Posterior cingulate gyrus (tissue), 11 donors: ENCODE results near the gene CCS.
"Not testable (repeated sequence)": the region's sequence is repeated elsewhere in the genome, so short reads cannot be mapped to it uniquely, and the experiment has no call there.

Experiments used
- DNase-seq, 10 donors: peaks; one replicate each; pipeline versions ENCODE4 v3.0.0 to v3.0.0-alpha.2; 2020 to 2021; ENCODE audit warnings: mixed read lengths in 3 of 10
- intact Hi-C: fragments of 100-400 bp; cut with DNase I; formaldehyde crosslinking; loops from one replicate; pipeline ENCODE4 v1.15.1; 2023

Gene CCS

DNA sequence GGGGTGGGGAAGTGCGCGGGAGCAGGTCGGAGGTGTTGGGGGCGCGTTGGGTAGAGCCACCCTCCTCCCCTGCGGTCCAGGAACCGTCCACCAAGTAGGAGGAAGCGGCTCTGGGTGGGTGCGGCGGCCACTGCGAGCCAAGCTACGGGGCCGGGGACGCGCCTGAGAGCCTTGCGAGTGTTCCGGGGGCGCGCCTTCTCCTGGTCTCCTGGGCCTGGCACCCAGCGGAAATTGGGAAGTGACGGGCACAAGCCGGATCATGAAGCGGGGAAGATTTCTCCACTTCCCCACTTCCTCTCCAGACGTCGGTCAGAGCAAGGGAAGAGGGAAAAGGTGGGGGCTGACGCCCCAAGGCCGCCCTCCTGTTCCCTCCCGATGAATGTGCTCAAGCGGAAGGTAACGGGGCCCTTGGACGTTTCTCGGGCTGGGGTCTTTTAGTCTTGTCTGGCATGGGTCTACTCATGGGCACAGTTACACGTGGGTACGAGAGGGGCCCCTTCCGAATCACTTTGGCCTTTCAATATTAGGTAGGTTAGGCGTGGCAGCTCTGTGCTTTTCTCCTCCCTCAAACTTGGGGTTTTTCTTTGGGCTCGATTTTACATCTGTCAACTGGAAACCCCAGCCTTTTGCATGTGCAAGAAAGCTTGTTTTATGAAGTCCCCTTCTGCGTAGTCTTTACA lies 24.3 kb downstream of the CCS start:
- peak in 6 of 10 donors; percentile 29 to 88 (median 50) for DNase-seq
- intact Hi-C loops: loop anchor here (2.0 kb wide), 1 partner anchor 24 kb away; the partner anchor contains the start of genes CCDC87 and CCS

- no peak for DNase-seq
- intact Hi-C loops: no loop called here
Measured at GRCh38 chr11:66619080-66619554, 26.1 kb downstream of the CCS start.

DNA sequence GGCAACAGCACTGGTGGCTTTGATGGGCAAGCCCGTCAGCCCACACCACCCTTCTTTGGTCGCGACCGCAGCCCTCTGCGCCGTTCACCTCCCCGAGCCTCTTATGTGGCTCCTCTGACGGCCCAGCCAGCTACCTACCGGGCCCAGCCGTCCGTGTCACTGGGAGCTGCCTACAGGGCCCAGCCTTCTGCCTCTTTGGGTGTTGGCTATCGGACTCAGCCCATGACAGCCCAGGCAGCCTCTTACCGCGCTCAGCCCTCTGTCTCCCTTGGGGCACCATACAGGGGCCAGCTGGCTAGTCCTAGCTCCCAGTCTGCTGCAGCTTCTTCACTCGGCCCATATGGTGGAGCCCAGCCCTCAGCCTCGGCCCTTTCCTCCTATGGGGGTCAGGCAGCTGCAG lies 31.5 kb downstream of the CCS start:
- intact Hi-C loops: no loop called here

DNA sequence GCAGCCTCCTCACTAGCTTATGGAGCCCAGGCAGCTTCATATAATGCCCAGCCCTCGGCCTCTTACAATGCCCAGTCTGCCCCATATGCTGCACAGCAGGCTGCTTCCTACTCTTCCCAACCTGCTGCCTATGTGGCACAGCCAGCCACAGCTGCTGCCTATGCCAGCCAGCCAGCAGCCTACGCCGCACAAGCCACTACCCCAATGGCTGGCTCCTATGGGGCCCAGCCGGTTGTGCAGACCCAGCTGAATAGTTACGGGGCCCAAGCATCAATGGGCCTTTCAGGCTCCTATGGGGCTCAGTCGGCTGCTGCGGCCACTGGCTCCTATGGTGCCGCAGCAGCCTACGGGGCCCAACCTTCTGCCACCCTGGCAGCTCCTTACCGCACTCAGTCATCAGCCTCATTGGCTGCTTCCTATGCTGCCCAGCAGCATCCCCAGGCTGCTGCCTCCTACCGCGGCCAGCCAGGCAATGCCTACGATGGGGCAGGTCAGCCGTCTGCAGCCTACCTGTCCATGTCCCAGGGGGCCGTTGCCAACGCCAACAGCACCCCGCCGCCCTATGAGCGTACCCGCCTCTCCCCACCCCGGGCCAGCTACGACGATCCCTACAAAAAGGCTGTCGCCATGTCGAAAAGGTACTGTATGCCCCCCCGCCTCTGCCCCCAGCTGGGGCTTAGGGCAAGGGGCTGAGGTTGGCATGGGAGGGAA lies 32.2 kb downstream of the CCS start:
- peak in 2 of 10 donors; percentile 60 to 79 for DNase-seq
- intact Hi-C loops: no loop called here

More for the DNA sequence above, 31.5 kb downstream of the CCS start:
- DNase-seq: peak in 1 of 10 donors; percentile 42

DNA sequence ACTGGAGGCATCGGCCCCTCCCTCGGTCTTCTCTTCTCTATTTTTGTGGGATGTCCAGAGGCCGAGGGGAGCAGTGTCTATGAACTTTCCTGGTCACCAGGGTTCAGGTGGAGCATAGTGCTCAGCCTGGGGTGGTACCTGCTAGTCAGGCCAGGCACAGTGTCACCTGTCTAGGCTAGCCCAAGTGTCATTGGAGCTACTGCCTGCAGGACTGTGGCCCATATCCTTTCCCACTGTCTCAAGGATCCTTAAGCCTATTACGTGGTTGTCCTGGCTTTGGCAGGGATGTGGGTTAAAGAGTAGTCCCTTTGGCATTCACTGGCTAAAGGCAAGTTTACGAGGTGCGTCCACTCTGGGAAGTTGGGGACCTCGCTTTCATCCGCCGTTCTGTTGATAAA lies 32.8 kb downstream of the CCS start:
- intact Hi-C loops: no loop called here
- DNase-seq: no peak

GRCh38 chr11:66626382-66626781 lies 33.4 kb downstream of the CCS start:
- DNase-seq: peak in 1 of 10 donors; percentile 59
- intact Hi-C loops: no loop called here

DNA sequence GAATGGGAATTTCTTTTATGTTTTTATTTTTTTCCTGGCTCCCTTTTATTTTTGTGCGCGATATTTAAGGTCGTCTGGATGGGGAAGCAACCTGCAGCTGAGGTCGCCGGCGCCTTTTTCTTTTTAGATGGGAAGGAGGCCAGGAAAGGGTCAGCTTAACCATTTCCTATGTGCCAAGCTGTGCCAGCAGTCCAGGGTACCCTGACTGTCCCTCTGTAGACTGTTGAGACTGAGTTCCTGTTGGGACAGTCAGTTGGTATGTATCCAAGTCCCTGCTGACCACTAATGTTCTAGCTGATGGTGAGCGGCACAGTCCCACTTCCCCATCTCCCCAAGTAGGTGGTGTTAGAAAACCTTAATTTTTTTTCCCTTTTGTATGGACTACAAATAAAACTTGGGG lies 33.9 kb downstream of the CCS start:
- peak in 1 of 10 donors; percentile 32 for DNase-seq
- intact Hi-C loops: no loop called here

GRCh38 chr11:66628061-66628603 lies 35.1 kb downstream of the CCS start:
- DNase-seq: no peak
- intact Hi-C loops: no loop called here

DNA sequence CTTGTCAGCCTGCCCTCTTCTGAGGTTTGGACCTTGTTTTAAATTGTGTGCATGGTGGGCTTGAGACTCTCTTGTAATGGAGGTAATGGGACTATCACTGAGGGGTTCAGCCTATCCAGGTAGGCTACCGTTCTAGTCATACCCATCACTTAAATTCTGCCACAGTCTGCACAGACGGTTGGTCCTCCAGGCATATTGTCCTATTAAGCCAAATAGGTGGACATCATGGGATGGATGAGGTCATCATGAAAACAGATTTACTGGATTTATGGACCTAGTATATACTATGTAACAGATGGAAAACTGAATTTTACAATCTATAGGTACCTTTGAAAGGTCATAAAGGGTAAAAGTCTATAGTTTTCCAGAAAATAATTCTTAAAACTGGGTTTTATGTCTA lies 36.4 kb downstream of the CCS start:
- intact Hi-C loops: no loop called here

DNA sequence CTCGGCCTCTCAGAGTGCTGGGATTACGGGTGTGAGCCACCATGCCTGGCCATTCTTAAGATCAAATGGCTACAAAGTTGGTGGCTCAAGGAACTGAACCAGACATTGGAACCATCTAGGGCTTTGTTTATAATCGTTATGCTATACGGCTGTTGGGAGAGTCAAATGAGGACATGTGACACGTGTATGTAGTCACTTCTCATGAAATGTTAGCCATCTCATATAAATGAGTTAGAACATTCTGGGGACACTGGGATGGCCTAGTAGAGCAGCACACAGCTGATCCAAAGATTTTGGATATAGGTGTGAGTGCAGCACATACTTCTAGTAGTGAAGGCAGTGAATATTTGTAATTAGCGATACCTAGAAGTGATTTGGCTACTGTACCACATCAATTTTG lies 38.9 kb downstream of the CCS start:
- intact Hi-C loops: no loop called here
- DNase-seq: no peak

More for the DNA sequence above, 36.4 kb downstream of the CCS start:
- DNase-seq: no peak

DNA sequence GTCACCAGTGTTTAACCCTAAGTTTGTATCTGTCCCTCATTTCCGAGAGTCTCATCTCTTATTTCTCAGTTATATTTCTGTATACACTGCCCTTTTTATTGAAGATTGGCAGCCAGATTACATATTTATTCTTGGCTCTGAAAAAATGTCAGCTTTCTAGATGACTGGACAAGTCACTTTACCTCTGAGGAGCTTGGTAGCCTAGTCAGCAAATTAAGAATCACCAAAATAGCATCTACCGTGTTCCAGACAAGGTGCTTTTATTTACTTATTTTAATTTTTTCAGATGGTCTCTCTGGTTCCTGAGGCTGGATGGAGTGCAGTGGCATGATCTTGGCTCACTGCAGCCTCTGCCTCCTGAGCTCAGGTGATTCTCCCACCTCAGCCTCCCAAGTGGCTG lies 40.0 kb downstream of the CCS start:
- DNase-seq: no peak

DNA sequence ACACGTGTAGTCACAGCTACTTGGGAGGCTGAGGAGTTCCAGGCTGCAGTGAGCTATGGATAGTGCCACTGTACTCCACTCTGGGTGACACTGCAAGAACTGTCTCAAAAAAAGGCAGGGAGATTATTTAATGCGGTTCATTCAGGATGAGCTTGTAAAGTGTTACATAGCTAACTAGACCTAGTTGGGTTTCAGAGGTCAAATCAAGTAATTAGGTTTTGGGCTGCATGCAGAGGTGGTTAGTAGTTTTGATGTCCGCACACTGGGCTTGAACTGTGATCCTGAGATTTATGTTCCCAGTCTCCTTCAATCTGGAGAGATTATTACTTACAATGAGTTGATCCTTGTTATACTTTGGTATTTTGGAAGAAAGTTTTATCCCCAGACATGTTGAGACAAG lies 43.4 kb downstream of the CCS start:
- intact Hi-C loops: no loop called here
- no peak for DNase-seq

More for the DNA sequence above, 40.0 kb downstream of the CCS start:
- intact Hi-C loops: no loop called here

GRCh38 chr11:66637557-66638176 lies 44.7 kb downstream of the CCS start:
- no peak for DNase-seq
- intact Hi-C loops: loop anchor here (1.0 to 2.0 kb wide), 3 partner anchors 21 to 45 kb away; partner anchors contain the start of genes CCDC87, CCS, RBM14 and RBM4B

DNA sequence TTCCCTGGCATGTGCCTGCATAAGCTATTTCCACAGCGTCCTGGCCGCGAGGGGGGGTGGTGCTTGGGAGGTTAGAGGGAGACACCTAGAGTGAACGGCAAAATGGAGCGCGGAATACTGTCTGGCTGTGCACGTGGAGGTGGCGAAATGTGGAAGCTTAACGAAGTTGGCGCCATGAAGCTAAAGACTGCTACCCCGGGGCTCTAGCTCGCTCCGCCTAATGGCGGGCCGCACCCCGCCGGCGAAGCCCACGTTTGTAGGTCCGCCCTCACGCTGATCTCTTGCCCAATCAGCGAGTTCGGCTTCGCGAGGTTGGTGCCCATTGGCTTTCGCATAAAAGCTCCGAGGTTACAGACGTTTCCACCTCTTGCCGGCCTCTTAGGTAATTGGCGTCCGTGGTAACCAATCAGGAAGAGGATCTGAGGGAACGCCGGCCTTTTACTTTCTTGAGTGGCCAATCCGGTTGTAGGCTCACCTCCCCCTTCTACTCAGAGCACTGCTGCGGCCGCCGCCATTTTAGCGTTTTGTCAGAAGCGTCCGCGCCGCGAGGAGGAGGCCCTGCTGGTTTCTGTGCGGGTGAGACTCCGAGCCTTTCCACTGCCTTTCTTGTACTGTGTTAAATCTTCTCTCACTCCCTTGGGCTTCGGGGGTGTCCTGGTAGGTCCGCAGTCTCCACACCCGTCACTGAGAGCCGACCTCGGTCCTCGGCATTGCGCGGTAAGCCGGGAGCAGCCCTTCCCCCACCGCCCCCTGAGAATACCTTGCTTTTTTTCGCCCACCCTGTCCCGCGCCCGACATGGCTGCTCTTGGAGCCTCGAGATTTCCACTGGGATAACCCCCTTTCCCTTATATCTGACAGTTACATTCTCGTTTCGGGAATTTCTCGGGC lies 45.4 kb downstream of the CCS start, which contains the start of gene RBM4:
RBM4 (plus strand) TSS at position 527 of the 889 bp plus-strand sequence. CDS start 1,009 bp downstream, outside the sequence.
- intact Hi-C loops: loop anchor here (1.0 to 2.0 kb wide), 3 partner anchors 22 to 46 kb away; partner anchors contain the start of genes CCDC87, CCS, RBM14 and RBM4B
- DNase-seq: peak; percentile 97 to 100 (median 99)

DNA sequence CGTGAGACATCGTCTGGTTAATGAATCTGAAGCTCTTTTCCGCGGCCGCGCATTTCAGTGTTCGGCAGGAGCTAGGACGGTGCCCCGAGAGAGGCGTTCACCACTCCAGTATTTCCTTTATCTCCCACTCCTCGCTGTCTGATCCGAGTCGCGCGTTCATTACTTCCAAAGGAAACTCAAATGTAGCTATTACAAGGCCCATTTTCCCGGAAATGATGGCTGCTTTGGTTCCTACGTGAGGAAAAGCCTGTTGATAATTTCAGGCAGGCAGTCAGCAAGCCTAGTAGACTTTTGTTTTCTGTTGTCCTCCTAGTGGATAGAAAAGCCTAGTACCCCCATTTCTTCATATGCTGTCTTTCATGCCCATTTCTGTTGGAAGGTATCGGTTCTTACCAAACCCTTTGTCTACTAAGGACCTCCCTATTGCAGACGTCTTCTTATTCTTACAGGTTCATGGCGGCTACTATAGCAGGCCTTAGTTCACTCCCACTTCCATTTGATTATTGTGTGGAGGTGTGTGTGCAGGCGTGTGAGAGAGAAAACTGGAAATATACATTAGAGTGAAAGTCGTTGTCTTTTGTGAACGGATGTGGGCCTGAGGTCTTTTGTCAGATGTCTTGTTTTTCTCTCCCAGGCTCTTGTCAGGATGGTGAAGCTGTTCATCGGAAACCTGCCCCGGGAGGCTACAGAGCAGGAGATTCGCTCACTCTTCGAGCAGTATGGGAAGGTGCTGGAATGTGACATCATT lies 46.3 kb downstream of the CCS start:
- peak in 2 of 10 donors; percentile 36 to 58 for DNase-seq
- intact Hi-C loops: loop anchor here (2.0 kb wide), 1 partner anchor 46 kb away; the partner anchor contains the start of genes CCDC87 and CCS

DNA sequence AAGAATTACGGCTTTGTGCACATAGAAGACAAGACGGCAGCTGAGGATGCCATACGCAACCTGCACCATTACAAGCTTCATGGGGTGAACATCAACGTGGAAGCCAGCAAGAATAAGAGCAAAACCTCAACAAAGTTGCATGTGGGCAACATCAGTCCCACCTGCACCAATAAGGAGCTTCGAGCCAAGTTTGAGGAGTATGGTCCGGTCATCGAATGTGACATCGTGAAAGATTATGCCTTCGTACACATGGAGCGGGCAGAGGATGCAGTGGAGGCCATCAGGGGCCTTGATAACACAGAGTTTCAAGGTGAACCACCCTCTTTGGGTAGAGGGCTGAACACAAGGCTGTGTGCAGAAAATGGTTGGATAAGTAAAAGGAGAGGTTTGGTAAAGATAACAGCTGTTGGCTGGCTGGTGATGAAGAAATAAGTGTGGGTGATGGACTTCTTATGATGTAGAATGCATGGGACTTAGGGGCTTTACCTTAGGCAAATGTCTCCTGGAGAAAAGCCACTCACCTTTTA lies 46.9 kb downstream of the CCS start:
- DNase-seq: not testable (repeated sequence)

DNA sequence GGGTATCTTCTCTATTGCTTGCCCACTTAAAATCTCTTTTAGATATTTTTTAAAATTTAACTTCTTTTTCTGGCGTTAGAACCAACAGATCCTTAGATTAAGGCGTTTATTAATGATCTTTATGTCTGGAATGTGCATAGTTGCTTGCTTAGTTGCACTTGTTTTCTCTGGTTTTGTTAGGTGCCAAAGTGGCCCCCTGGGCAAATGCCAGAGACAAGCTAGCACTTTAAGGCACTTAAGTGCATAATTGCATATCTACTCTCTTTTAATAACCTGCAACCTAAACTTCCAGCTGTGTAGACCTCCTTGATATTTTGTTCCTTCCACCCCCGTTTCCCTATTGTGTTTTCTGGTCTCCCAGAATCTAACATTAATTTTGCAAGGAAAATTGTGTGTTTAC lies 48.8 kb downstream of the CCS start:
- intact Hi-C loops: no loop called here
- DNase-seq: no peak

More for the DNA sequence above, 46.9 kb downstream of the CCS start:
- intact Hi-C loops: loop anchor here (2.0 kb wide), 1 partner anchor 47 kb away; the partner anchor contains the start of genes CCDC87 and CCS

DNA sequence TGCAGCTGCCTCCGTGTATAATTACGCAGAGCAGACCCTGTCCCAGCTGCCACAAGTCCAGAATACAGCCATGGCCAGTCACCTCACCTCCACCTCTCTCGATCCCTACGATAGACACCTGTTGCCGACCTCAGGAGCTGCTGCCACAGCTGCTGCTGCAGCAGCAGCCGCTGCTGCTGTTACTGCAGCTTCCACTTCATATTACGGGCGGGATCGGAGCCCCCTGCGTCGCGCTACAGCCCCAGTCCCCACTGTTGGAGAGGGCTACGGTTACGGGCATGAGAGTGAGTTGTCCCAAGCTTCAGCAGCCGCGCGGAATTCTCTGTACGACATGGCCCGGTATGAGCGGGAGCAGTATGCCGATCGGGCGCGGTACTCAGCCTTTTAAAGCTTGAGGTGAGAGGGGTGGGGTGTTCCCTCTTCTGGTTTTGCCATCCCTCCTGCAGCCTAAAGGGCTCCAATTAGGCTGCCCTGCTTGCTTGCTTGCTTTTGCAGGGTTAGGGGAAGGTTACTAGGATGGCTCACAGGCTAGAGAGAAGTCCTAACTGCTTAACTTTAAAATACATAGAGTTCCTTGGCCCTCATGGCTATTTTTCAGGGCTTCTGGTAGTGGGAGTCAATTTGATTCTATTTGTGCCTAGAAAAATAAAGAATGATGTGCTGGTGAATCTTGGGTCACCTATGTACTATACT lies 50.9 kb downstream of the CCS start:
- intact Hi-C loops: no loop called here
- DNase-seq: no peak
